SK-N-SH treated with all-trans-retinoic acid at 6 μM for 48 hours (cell line): ENCODE results near the gene ZNF692.

ENCODE experiments used
- ISL1 ChIP-seq: fragments of 250-450 bp; sonication (Bioruptor Pico); IDR thresholded peaks from 2 replicates; pipeline ENCODE4 v2.1.2; 2022; ENCODE audit warnings: mild to moderate bottlenecking, moderate library complexity
- OSR1 ChIP-seq: fragments of 250-450 bp; sonication (Bioruptor Pico); IDR thresholded peaks from 2 replicates; pipeline ENCODE4 v1.8.0; 2022; ENCODE audit warnings: moderate library complexity, mild to moderate bottlenecking, inconsistent platforms
- PATZ1 ChIP-seq: fragments of 250-450 bp; sonication (Bioruptor Pico); IDR thresholded peaks from 2 replicates; pipeline ENCODE4 v1.8.0; 2020; ENCODE audit warnings: mild to moderate bottlenecking, moderate library complexity, borderline replicate concordance
- RARB ChIP-seq: fragments of 250-450 bp; sonication (Bioruptor Pico); IDR thresholded peaks from 2 replicates; pipeline ENCODE4 v1.8.0; 2021; ENCODE audit warnings: mild to moderate bottlenecking, moderate library complexity
- ZNF70 ChIP-seq: fragments of 450-650 bp; formaldehyde crosslinking; IDR thresholded peaks from 2 replicates; pipeline ENCODE4 v1.5.0; 2020; ENCODE audit warnings: mild to moderate bottlenecking, moderate library complexity

GRCh38 chr1:248891758-248892157 is 32.9 kb upstream of the ZNF692 start:
- TF ChIP-seq OSR1 (CRISPR knock-in tag) (no peak), ZNF70 (CRISPR knock-in tag) (no peak), RARB (CRISPR knock-in tag) (no peak), PATZ1 (no peak), ISL1 (no peak)
